Body of pancreas (tissue), 4 donors: Measurements from ENCODE around the gene CRAMP1. TPM values are rescaled to one million over a fixed set of nuclear protein-coding genes. Genes with fewer than 3 reads are reported as not detected.

Source experiments
- ATAC-seq: fragments of 150-250 bp; one replicate; pipeline ENCODE4 v1.9.1; 2016
- DNase-seq, 4 donors: peaks; one replicate each; pipeline ENCODE4 v3.0.0-alpha.2; 2019
- H3K27ac ChIP-seq, 4 donors: fragments of 200-600 bp; sonication (generic); 1 replicate in 3 of 4; 2 replicates in 1 of 4; pipeline versions ENCODE4 v1.5.1 to v1.6.1; 2016 to 2019; ENCODE audit warnings: mild to moderate bottlenecking in 1 of 4, mixed read lengths in 1 of 4, moderate library complexity in 1 of 4
- H3K27me3 ChIP-seq, 2 donors: fragments of 200-600 bp; sonication (generic); one replicate each; pipeline ENCODE4 v1.6.0; 2016; ENCODE audit warnings: mild to moderate bottlenecking in 1 of 2
- H3K36me3 ChIP-seq, 2 donors: fragments of 200-600 bp; sonication (generic); replicated peaks in 1 of 2; 2 replicates each; pipeline ENCODE4 v1.5.1; 2016; ENCODE audit warnings: low read depth in 2 of 2; ENCODE audit not compliant: insufficient read depth in 1 of 2
- H3K4me1 ChIP-seq: fragments of 200-600 bp; sonication (generic); one replicate; pipeline ENCODE4 v1.6.0; 2016
- H3K4me3 ChIP-seq, 2 donors: fragments of 200-600 bp; sonication (generic); 1 replicate in 1 of 2; 2 replicates in 1 of 2; pipeline ENCODE4 v1.5.1; 2016 to 2019
- H3K9me3 ChIP-seq, 3 donors: fragments of 200-600 bp; sonication (generic); 1 replicate in 2 of 3; 2 replicates in 1 of 3; pipeline ENCODE4 v1.5.1; 2016
- POLR2A ChIP-seq, 3 donors: fragments of 450-650 bp; IDR thresholded peaks; one replicate each; pipeline ENCODE4 v1.6.1; 2016; ENCODE audit warnings: antibody characterized with exemption in 3 of 3, mild to moderate bottlenecking in 2 of 3
- WGBS, 2 donors: methylation state at CpG; one replicate each; pipeline ENCODE4 v1.1.5; 2017; 5-methylcytosine and 5-hydroxymethylcytosine counted together
- intact Hi-C: fragments of 100-400 bp; cut with DNase I; formaldehyde crosslinking; loops from one replicate; pipeline ENCODE4 v1.15.1; 2023
- total RNA-seq, 2 donors: library from RNA; depleted of rRNA; stranded (reverse); fragments of >200 nt; gene quantifications; one replicate each; pipeline ENCODE4 v1.1.0, GENCODE V29; 2016
- TF ChIP-seq, protein P1 (sequence below), 7 experiments: fragments of 450-650 bp in 4 of 7; fragments of 200-600 bp in 3 of 7; sonication (generic) in 3 of 7; IDR thresholded peaks; one replicate each; pipeline ENCODE4 v1.5.1; 2016 to 2019; ENCODE audit warnings: antibody characterized with exemption in 7 of 7

The CRAMP1 gene
- total RNA-seq, 2 donors from 2014 or later = 8.6 to 17.8 TPM

DNA sequence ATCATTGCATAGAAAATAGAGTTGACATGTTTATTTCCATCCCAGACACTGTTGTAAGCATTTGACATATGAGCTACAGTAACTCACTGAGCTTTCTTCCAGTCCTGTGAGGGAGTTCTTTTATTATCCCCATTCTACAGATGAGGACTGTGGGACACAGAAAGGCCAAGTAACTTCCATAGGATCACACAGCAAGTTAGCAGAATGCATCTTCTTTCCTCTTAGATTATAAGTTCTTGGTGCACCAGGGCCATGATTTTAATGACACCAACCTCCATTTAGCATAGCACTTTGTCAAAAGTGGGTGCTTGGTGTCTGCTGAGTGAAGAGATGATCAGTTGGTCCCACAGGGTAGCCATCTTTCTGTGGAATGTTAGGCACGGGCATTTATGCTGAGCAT is 78.7 kb downstream of the CRAMP1 start:
- peaks cover 0 to 9% of the 10 kb centered on the region in 2 donors for H3K36me3 ChIP-seq
- no peak for ATAC-seq
- peak overlapping the region in 3 of 4 donors; percentile 31 to 86 (median 85) for H3K27ac ChIP-seq

DNA sequence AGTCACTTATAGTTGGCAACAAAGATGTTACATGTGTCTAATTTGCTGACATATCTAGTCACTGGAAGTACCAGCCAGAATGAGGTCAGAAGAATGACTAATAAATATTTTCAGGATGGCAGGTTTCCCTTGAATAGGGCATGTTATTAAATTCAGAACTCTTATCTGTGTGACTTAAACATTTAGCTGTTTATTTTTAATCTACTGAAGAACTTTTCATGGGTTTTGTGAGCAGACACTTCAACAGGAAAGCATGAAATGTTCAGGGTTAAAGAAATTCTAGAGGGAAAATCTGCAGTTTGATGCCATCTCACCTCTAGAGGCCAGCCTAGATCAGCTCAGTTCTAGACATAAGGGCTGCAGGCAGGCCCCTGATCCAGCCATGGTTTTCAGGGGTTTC is 79.1 kb downstream of the CRAMP1 start:
- H3K27ac ChIP-seq = peak overlapping the region in 3 of 4 donors; percentile 31 to 86 (median 85)
- intact Hi-C loops = no loop called here
- H3K4me3 ChIP-seq = no peak overlapping the region
- H3K9me3 ChIP-seq = no peaks in the 10 kb centered on the region
- no peak for TF ChIP-seq POLR2A (IDR thresholded peaks at IDR 0.05)
- TF ChIP-seq, protein P1, sequence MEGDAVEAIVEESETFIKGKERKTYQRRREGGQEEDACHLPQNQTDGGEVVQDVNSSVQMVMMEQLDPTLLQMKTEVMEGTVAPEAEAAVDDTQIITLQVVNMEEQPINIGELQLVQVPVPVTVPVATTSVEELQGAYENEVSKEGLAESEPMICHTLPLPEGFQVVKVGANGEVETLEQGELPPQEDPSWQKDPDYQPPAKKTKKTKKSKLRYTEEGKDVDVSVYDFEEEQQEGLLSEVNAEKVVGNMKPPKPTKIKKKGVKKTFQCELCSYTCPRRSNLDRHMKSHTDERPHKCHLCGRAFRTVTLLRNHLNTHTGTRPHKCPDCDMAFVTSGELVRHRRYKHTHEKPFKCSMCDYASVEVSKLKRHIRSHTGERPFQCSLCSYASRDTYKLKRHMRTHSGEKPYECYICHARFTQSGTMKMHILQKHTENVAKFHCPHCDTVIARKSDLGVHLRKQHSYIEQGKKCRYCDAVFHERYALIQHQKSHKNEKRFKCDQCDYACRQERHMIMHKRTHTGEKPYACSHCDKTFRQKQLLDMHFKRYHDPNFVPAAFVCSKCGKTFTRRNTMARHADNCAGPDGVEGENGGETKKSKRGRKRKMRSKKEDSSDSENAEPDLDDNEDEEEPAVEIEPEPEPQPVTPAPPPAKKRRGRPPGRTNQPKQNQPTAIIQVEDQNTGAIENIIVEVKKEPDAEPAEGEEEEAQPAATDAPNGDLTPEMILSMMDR (IDR thresholded peaks at IDR 0.05) = no peak
- no peaks in the 10 kb centered on the region for H3K27me3 ChIP-seq
- DNase-seq = no peak
- ATAC-seq = no peak
- H3K4me1 ChIP-seq = peaks cover 33% of the 10 kb centered on the region
- H3K36me3 ChIP-seq = peaks cover 0 to 9% of the 10 kb centered on the region in 2 donors

More for the DNA sequence above, 78.7 kb downstream of the CRAMP1 start:
- intact Hi-C loops = no loop called here
- peaks cover 33% of the 10 kb centered on the region for H3K4me1 ChIP-seq
- TF ChIP-seq POLR2A (IDR thresholded peaks at IDR 0.05) = no peak
- TF ChIP-seq, protein P1 (IDR thresholded peaks at IDR 0.05) = no peak
- WGBS, 2 donors = 79% methylated on average over 1 of the region's 1 CpG
- H3K27me3 ChIP-seq = no peaks in the 10 kb centered on the region
- no peaks in the 10 kb centered on the region for H3K9me3 ChIP-seq
- H3K4me3 ChIP-seq = no peak overlapping the region
- no peak for DNase-seq

DNA sequence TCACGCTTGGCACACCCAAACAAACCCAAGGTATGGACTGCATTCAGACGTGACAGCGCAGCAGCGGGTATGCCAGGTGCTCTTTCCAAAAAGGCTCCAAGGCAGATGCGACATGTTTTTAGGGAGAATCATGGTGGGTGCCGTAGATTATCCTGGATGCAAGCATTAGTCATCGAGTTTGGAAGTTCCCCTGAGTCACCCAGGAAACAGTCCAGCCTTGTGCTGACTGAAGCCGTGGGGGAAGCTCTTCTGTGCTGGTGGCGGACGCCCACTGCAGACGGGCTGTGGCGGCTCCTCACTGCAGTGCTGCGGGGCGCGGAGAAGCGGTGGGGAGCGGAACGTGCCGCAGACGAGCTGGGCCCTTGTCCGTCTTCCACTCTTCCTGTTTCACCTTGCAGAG is 79.8 kb downstream of the CRAMP1 start:
- TF ChIP-seq, protein P1 (IDR thresholded peaks at IDR 0.05) = no peak
- no peak for TF ChIP-seq POLR2A (IDR thresholded peaks at IDR 0.05)
- Histone ChIP-seq H3K9me3 (no peaks in the 10 kb centered on the region), H3K27ac (peak overlapping the region in 1 of 4 donors; percentile 85), H3K4me3 (no peak overlapping the region), H3K4me1 (peaks cover 33% of the 10 kb centered on the region), H3K27me3 (no peaks in the 10 kb centered on the region), H3K36me3 (peaks cover 0 to 12% of the 10 kb centered on the region in 2 donors)
- intact Hi-C loops = no loop called here
- 90 to 92% methylated on average over 21 of the region's 21 CpGs for WGBS, 2 donors
- DNase-seq (no peak), ATAC-seq (no peak)

DNA sequence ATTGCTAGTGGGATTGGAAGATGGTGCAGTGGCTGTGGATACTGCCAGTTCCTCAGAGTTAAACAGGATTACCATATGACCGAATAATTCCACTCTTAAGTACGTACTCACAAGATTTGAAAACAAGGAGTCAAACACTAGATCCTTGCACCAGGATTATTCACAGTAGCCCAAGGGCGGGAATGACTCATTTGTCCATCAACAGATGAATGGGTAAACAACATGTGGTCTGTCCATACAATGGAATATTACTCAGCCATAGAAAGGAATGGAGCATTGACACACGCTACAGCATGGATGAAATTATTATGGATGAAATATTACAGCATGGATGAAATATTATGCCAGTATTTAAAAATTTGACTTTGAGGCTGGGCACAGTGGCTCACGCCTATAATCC is 84.7 kb downstream of the CRAMP1 start:
- H3K4me3 ChIP-seq = no peak overlapping the region
- no peaks in the 10 kb centered on the region for H3K27me3 ChIP-seq
- no peaks in the 10 kb centered on the region for H3K4me1 ChIP-seq
- DNase-seq (no peak), ATAC-seq (no peak)
- no peak overlapping the region for H3K27ac ChIP-seq
- intact Hi-C loops = no loop called here
- no peaks in the 10 kb centered on the region for H3K9me3 ChIP-seq
- 92 to 97% methylated on average over 5 of the region's 5 CpGs for WGBS, 2 donors
- peaks cover 0 to 19% of the 10 kb centered on the region in 2 donors for H3K36me3 ChIP-seq
- TF ChIP-seq, protein P1 (IDR thresholded peaks at IDR 0.05) = no peak
- no peak for TF ChIP-seq POLR2A (IDR thresholded peaks at IDR 0.05)

DNA sequence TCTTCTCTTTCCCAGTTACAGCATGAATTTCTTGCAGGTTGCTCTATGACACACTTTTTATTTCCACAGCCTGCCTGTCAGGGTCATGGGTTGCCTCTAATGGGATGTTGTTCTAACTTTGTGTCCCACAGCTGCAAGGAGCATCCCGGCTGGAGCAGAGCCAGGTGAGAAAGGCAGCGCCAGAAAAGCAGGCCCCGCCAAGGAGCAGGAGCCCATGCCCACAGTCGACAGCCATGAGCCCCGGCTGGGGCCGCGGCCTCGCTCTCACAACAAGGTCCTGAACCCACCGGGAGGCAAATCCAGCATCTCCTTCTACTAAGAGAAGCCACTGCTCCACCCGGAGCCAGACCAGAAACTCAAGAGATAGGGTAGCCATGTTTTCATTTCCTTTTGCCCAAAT is 86.5 kb downstream of the CRAMP1 start:
- intact Hi-C loops = no loop called here
- TF ChIP-seq, protein P1 (IDR thresholded peaks at IDR 0.05) = no peak
- TF ChIP-seq POLR2A (IDR thresholded peaks at IDR 0.05) = no peak
- H3K4me3 ChIP-seq = no peak overlapping the region
- whole genome bisulfite sequencing, 2 donors = 89 to 96% methylated on average over 4 to 10 of the region's 10 CpGs
- DNase-seq = no peak
- H3K9me3 ChIP-seq = no peaks in the 10 kb centered on the region
- H3K36me3 ChIP-seq = peaks cover 0 to 13% of the 10 kb centered on the region in 2 donors
- no peak for ATAC-seq
- H3K27me3 ChIP-seq = no peaks in the 10 kb centered on the region
- H3K27ac ChIP-seq = no peak overlapping the region
- H3K4me1 ChIP-seq = no peaks in the 10 kb centered on the region
